NCI-H146 (cell line): ENCODE measurements around the gene LMAN2L.
"Not testable (repeated sequence)": the region's sequence is repeated elsewhere in the genome, so short reads cannot be mapped to it uniquely, and the experiment has no call there.

Experiments
- DNase-seq: peaks from one replicate; lab custom pipeline; 2025; lab: John Stamatoyannopoulos, UW

LMAN2L gene

DNA sequence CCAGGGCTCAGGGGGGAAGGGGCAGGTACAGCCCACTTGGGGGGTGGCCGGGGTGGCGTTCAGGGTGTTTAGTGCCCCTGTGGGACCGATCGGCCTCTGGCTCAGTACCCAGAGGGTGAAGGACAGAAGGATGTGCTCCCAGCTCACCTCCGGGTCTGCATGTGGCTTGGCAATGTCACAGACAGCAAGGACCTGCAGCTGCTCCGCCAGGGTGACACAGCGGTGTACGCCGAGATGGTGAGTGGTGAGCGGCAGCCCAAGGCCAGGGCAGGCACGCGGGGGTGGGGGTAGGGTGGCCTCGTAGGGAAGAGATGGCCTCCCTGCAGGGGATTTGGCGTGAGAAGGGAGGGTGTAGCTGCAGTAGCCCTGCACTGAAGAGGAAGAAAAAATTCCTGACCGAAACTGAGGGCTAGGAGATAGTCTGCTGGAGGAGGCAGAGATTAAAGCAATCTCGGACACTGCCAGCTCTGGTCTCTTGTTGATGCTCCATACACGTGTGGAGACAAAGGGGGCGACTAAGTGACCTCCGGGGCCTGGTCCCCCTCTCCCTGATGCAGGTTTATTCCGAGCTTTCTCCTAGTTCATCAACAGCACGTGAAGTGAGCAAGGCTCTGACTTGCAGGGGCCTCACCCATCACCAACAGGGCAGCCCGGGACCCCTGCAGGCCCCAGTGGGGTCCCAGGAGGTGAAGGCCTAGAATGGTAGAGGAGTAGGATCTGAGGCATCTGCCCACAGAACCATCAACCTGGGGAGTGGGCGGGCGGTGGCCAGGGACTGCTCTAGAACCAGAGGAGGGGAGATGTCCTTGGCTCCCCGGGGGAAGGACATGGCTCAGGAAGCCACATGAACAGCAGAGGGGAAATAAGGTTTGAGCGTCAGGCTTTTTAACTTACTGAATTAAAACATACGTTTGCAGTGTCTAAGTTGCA lies 51.9 kb downstream of the LMAN2L start:
- no peak for DNase-seq

DNA sequence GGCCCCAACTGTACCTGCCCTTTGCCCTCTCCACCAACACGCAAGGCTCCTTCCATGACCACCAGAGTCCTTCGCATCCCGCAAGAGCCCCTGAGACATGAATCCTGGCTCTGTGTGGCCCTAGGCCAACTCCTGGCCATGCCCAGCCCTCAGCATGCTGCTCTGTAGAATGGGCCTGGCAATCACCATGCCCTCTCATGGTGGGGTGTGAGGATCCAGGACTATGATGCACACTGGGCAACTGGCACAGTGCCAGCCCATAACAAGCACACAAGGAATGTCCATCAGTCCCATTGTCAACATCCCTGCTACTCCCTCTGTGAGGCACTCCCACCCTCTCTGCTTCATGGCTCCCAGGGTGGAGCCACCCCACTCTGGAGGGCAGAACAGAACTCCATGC lies 52.6 kb downstream of the LMAN2L start:
- DNase-seq = peak; percentile 24

DNA sequence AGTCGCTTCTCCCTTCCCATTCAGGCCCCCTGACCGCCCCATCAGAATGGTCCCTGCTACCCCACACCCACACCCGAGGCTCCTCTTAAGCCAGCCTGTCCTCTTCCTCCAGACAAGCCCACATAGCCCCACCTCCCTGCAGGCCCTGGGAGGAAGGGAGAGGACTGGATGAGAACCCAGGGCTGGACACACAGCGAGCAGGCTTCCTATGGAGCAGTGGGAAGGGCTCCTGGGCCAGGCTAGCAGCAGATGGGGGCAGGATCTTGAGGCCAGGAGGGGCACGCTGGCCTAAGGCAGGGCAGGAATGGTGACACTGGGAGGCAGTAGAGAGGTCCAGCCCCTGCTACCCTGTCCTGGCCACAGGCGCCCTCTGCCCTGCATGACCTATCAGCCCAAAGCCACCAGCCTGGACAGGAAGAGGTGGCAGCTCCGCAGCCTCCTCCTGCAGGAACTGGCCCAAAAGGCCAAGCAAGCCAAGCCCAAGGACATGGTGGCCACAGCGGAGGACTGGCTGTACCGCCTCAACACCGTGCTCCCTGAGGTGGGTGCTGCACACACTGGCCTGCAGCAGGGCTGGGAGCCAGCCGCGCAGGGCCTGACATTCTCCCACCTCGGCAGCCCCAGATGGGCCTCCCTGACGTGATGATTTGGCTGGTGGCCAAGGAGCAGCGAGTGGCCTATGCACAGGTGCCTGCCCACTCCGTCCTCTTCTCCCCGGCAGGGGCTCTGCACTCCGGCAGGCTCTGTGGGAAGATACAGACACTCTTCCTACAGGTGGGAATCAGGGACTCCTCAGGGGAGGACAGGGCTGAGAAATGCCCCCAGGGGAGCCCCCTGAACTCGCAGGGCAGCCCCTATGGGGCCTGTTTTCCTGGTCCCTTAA lies 54.0 kb downstream of the LMAN2L start:
- DNase-seq = peak; percentile 88

DNA sequence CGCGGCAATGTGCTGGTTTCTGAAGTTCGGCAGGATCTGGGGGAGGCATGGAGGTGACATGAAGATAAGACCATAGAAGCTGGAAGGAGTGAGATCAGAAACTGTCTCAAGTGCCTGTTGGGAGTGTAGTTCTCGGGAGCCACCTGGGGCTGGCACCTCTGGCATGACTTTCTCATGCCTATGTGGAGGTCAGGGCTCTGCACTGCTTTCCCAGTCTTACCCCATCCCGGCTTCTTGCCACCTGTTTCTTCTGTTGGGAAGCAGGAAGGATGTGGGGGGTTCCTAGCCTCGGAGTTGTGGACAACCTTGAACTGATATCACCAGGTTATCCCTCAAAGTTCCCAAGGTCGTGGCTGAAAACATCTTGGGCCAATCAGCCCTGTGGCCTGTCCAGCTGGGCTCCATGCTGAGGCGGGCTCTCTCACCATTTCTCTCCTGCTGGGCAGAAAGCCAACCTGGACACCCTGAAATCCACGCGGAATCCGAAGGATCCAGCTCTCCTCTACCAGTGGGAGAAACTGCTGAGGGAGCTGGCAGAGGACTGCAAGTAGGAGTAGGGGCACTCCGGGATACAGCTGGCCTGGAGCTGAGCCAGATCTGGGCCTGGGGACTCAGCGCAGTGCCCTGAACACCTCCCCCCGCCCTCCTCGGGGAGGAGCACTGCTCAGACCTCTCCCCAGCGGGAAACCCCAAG lies 54.8 kb downstream of the LMAN2L start:
- DNase-seq = no peak

DNA sequence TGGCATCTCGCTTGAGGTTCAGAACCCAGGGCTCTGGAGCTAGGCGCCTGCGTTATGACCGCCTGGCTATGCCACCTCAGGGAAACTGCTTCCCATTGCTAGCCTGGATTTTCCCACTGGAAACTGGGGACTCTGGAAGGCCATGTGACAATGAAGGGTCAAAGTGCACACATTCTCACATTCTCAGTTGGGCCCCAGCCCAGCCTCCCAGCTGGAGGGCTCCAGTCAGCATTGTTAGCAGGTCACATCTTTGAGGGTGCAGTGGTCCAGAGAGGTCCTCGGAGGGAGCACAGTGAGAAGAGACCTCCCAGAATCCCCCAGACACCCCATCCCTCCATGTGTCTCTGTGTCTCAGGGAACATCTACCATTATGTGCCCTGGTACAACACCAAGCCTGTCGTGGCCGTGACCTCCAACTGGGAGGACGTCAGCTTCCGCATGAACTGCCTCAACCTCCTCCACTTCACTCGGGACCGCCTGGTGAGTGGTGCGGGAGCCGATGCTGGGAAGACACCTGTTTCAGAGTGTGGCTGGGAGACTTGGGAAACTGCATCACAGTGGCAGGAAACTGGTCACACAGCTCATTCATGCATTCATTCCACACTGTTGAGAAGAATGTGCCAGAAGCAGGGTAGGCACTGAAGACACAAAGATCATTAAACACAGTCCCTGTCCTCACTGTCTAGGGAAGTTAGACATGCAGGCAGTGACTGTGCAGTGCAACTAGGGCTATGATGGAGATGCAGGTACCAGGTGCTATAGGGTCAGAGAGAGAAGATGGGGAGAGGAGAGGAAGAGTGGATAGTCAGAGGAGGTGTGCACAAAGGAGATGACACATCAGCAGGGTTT lies 55.7 kb downstream of the LMAN2L start:
- no peak for DNase-seq

DNA sequence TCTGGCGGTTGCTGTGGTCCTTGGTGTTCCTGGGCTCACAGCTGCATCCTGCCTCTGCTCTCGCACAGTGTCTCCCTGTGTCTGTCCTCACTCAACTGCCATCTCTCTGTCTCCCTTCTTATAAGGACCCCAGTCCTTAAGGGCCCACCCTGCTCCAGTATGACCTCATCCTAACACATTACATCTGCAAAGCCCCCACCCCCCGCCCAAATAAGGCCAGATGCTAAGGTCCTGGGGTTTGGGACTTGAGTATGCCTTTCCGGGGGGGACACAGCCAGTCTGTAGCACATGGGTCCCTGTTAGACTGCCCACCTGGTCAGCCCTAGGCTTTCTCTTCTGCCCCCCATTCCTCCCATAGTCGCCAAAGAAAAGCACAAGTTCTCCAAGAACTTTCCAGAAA lies 56.6 kb downstream of the LMAN2L start:
- DNase-seq = no peak

DNA sequence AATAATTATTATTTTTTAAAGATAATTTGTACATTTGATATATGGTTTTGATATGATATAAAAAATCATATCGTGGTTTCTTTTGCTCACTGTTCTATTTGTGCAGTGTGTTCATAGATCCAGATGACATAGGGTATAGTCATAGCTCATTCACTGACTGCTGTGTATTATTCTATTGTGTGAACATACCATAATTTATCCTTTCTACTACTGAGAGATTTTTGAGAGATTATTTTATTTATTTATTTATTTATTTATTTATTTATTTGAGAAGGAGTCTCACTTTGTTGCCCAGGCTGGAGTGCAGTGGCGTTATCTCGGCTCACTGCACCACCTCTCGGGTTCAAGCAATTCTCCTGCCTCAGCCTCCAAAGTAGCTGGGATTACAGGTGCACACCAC lies 58.3 kb downstream of the LMAN2L start:
- no peak for DNase-seq

DNA sequence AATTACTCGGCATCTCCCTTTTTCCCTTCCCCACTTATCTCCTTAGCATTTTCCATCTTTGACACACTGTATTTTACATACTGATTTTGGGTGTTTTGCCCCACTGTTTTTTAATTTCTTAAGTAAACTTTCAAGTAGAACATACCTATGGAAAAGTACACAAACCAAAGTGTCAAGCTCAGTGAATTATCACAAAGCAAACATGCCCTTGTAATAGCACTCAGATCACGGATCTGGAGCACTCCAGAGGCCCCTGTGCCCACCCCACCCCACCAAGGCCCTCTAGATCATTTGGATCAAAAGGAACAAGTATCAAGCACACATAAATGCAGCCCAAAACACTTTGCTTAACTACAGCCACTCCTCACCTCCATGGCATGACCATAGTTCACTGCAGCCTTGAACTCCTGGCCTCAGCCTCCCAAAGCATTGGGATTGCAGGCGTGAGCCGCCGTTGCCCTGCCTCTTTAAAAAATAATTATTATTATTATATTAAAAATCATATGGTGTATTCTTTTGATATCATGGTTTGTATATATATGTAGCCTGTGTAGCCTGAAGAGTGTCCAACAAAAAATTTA lies 59.2 kb downstream of the LMAN2L start:
- no peak for DNase-seq

DNA sequence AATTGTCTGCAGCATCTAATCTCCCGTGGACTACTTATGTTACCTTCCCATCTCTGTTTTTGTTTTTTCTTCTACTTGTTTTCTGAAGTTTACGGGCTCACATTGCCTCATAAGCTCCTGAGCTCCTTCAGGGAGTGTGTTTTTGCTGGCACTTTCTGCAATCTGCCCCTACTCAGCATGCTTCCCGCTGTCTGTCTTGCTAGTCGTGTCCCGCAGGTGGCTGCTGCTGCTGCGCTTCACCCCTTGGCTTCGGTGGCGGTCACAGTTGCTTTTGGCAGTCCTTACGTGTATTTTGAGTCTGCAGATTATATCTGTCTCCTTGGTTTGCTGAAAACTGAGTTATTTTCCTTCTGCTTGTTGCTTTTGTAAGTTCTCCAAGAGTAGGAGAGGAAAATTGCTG lies 60.0 kb downstream of the LMAN2L start:
- peak; percentile 37 for DNase-seq

DNA sequence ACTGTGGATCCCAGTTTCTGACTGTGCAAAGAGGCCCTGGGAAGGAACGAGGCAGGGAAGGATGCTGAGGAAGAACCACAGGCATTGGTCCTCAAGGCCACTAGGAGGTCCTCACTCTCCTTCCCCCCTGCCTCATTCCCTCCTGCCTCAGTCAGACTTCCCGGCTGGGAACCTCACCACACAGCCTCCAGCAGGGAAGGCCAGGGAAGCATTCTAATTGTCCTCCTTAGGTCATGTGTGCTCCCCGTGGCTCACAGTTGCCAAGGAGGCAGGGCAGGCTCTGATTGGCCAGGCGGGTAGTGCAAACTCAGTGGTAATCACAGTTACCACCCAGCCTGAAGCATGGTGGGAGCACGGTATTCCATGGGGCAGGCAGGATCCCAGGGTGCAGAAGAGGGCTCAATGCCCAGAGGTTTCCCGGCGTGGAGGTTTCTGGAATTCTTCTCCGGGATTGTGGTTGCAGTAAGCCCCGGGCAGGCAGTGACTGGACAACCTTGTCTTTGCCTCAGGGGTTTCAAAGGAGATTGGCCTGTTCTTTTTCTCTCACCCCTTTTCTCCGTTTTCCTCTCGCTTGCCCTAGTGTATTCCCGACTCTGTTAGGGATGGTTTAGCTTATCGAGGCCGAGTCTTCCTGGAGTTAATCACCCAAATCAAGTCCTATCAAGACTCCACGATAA lies 70.2 kb downstream of the LMAN2L start:
- DNase-seq = no peak

DNA sequence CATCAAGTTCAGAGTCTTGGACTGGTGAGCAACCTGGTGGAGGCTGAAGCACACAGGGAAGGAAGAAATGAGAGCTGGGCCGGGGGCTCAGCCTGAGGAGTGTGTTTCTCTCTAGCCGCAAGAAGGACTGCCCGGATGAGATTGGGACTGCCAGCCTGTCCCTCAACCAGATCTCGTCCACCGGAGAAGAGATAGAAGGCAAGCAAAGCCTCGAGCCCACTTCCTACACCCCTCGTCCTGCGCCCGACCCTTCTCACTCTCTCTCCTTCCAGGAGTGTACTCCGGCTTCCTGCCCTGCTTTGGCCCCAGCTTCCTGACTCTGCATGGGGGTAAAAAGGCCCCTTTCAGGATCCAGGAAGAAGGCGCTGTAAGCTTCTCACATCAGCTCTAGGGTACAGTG lies 71.1 kb downstream of the LMAN2L start:
- no peak for DNase-seq

DNA sequence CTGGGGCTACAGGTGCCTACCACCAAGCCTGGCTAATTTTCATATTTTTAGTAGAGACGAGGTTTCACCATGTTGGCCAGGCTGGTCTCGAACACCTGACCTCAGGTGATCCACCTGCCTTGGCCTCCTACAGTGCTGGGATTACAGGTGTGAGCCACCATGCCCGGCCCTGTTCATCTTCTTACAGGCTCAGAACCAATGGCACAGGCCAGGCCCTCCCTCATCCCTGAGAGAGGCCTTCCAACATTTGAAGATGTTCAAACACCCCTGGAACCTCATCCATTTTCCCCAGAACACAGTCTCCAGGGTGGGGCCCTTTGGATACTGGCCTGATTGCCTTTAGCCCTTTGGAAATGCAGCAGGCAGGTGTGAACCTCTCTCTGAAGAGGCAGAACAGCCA lies 74.1 kb downstream of the LMAN2L start:
- DNase-seq = not testable (repeated sequence)

DNA sequence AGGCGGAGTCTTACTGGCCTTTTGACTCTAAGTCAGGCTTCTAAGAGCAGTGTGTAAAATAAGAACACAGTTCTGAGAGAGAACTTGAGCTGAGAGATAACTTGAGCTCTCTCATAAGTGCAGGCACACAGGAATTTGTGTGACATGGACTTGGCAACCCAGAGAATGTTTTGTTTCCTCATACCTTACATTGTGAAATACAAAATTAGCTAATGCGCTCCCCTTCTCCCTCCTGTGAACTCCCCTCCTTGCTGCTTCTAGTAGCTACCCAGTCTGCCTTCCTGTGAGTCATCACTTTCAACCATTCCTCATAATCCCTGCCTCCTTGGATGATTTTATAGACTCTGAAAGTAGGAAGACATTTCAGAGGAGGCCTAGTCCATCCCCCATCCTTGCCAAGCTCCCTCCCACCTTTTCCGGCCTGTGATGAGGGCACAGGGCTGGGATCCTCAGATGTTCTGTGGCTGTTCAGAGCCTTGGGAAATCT lies 74.7 kb downstream of the LMAN2L start:
- DNase-seq = no peak

DNA sequence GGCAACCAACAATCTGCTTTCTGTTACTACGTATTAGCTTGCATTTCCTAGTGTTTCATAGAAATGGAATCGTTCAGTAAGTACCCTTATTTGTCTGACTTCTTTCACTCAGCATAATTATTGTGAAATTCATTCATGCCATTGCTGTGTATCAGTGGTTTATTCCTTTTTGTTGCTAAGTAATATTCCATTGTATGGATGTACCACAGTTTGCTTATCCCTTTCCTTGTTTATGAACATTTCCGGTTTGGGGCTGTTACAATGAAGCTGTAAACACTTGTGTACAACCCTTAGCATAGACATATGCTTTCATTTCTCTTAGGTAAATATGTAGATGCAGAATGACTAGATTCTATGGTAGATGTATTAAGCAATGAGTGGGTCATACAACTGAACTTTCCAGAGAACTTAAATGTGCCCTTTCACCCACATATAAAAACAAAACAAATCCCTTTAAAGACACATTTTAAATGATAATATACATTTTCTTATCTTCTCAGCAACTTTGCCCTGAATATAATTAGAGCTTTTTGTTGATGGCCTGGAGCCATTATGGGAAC lies 75.4 kb downstream of the LMAN2L start:
- DNase-seq = no peak

DNA sequence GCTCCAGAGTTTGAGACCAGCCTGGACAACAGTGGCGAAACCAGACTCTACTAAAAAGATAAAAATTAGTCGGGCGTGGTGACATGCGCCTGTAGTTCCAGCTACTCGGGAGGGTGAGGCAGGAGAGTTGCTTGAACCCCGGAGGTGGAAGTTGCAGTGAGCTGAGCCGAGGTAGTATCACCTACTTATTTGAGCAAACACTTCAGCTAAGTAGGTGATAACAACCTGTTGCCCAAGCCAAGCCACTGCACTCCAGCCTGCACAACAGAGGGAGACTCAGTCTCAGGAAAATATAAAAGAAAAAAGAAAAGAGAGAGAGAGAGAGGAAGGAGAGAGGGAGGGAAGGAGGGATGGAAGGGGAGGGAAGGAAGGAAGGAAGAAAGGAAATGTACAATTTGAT lies 76.0 kb downstream of the LMAN2L start:
- no peak for DNase-seq

DNA sequence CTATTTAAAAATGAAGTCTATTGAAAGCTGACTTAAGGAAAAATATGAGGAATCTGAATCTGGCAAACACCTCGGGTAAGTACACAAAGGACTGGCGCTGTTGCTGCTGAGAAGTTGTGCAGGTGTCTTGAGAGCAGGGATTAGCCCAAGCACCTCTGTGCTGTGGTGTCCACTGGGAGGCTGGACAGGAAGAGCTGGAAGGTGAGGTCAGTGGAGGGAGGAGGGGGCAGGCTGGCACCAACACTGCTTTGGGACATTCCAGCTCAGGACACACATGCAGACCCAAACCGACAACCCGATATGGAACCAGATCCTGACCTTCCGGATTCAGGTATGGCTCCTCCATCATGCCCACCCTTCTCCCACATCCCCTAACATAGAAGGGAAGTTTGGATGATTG lies 76.7 kb downstream of the LMAN2L start:
- no peak for DNase-seq

DNA sequence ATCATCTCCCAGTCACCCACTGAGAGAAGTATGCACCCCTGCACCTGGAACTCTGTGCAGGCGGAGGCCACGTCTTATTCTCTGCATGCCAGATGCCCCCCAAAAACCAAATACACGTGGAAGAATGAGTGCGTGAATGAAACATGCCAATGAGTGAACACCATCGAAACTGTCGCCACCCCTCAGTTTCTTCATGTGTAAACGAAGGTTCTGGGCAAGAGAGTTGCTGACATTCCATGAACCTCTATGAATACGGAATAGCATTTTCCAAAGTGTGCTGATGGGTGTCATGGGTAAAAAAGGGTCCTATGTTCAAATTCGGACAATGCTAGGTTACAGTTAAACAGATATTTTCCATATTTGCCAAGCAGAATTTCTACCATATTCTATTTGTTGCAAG lies 77.5 kb downstream of the LMAN2L start:
- no peak for DNase-seq

DNA sequence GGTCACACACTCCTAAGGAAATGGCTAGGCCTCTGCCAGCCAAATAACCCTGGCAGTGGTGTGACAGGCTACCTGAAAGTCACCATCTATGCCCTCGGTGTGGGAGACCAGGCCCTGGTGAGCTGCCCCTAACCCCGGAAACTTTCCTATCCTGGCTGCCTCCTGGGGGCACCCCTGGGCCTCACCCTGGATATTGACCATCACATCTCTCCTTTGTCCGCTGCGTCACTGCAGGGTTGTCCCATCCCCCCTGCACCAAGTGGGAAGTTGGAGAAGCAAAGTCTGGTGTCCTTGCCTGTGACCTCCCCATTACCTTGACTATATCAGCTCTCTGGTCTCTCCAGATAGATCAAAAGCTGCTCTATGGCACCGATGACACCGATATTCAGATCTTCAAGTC lies 78.5 kb downstream of the LMAN2L start:
- no peak for DNase-seq

DNA sequence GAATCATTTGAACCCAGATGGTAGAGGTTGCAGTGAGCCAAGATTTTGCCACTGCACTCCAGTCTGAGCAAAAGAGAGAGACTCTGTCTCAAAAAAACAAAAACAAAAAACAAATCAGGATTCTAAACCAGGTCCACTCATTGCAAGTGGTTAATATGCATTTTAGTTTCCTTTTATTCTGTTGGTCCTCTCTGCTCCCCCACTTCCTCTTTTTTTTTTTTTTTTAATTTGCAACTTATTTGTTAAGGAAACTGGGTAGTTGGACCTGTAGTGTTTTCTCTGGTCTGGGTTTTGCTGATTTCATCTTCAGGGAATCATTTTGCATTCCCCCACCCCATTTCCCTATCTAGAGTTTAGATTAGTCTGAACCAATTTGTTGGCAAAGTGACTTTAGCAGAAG lies 83.3 kb downstream of the LMAN2L start:
- no peak for DNase-seq
